Measurements from ENCODE around the gene CUX1. TPM values are rescaled to one million over a fixed set of nuclear protein-coding genes. Genes with fewer than 3 reads are reported as not detected.
A peak's percentile ranks its signal among the peaks of the same experiment; 100 is the strongest.

The CUX1 gene
- total RNA-seq, 1 donor from 2014 or later, result 40.5 TPM

DNA sequence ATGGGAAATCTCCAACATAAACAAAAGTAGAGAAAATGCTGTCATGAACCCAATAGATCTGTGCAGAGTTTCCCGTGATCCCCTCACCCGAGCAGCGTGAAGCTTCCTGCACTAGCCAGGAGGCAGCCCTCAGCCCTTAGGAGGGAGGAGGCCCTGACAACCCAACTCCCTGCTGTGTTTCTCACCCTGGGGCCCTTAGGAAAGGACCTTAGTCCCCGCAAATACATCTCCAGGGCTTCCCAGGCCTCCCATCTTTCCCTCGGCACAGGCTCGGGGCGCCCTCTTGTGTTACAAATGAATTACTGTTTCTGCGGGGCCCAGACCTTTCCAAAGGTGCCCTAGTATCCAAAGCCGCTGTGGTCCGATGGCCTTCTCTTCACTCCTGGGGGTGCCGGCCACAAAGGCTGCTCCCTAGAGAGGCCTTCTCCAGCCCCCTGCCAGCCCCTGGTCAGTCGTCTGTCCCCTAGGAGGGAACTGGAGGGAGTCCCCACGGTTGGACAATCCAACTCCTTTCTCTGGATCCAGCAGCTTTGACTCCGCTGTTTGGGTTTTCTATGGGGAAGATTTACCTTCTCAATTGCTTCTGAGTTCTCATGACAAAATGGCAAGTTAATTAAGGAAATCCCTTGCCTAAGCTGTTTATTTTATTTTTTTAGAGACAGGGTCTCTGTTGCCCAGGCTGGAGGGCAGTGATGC is 419.3 kb downstream of the CUX1 start:
- H3K4me3 ChIP-seq (ENCODE audit: low read depth, low read length), result no peak overlapping the region
- no peak for FAIRE-seq
- DNase-seq (ENCODE audit: low read depth), result peak; percentile 26
- TF ChIP-seq, protein P1, sequence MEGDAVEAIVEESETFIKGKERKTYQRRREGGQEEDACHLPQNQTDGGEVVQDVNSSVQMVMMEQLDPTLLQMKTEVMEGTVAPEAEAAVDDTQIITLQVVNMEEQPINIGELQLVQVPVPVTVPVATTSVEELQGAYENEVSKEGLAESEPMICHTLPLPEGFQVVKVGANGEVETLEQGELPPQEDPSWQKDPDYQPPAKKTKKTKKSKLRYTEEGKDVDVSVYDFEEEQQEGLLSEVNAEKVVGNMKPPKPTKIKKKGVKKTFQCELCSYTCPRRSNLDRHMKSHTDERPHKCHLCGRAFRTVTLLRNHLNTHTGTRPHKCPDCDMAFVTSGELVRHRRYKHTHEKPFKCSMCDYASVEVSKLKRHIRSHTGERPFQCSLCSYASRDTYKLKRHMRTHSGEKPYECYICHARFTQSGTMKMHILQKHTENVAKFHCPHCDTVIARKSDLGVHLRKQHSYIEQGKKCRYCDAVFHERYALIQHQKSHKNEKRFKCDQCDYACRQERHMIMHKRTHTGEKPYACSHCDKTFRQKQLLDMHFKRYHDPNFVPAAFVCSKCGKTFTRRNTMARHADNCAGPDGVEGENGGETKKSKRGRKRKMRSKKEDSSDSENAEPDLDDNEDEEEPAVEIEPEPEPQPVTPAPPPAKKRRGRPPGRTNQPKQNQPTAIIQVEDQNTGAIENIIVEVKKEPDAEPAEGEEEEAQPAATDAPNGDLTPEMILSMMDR (IDR thresholded peaks at IDR 0.05; ENCODE audit: insufficient read depth, low read length, severe bottlenecking), result peak; percentile 80
- peaks cover 6% of the 10 kb centered on the region for H3K36me3 ChIP-seq (ENCODE audit: control insufficient read depth, insufficient read depth, low read length)
- no peaks in the 10 kb centered on the region for H3K27me3 ChIP-seq (ENCODE audit: control insufficient read depth, insufficient read depth, low read length)

DNA sequence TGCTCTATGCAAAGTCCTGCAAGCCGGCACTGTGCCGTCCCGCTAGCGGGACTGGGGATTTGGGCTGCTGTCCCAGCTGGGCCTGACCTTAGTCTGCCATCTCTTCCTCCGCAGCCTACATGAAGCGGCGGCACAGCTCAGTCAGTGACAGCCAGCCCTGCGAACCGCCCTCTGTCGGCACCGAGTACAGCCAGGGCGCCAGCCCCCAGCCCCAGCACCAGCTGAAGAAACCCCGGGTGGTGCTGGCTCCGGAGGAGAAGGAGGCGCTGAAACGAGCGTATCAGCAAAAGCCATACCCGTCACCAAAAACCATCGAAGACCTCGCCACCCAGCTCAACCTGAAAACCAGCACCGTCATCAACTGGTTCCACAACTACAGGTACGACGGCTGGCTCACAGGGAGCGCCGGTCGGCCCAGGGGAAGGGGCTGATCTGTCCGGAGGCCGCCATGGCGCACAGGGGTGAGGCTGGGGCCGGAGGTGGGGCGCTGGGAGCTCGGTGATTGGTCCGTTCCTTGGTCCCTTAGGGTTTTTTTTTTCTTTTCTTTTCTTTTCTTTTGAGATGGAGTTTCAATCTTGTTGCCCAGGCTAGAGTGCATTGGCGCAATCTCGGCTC is 421.9 kb downstream of the CUX1 start:
- no peak for FAIRE-seq
- H3K27me3 ChIP-seq (ENCODE audit: control insufficient read depth, insufficient read depth, low read length), result no peaks in the 10 kb centered on the region

DNA sequence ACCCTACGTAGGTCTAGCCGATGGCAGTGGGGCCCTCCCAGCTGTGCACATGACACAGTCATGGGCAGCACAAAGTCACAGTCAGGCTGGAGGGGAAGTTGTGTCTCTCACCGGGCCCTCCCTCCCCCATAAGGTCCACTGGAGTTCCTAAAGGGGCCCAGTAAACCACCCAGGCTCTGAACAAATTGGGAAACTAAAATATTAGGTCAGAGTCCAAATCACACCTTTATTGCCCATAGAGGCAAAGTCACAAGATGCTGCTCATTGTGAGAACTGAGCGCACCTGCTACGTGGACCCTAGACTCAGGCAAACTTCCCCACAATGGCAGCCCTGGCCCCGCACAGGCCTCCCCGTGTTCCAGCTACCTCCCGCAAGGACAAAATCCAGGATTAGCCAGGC is 424.0 kb downstream of the CUX1 start:
- Histone ChIP-seq H3K27me3 (ENCODE audit: control insufficient read depth, insufficient read depth, low read length) (no peaks in the 10 kb centered on the region), H3K4me3 (ENCODE audit: low read depth, low read length) (no peak overlapping the region), H3K36me3 (ENCODE audit: control insufficient read depth, insufficient read depth, low read length) (peaks cover 6% of the 10 kb centered on the region)
- DNase-seq (ENCODE audit: low read depth), result no peak
- FAIRE-seq, result no peak
- TF ChIP-seq, protein P1 (IDR thresholded peaks at IDR 0.05; ENCODE audit: insufficient read depth, low read length, severe bottlenecking), result no peak

More for the DNA sequence above, 421.9 kb downstream of the CUX1 start:
- no peak for DNase-seq (ENCODE audit: low read depth)
- Histone ChIP-seq H3K4me3 (ENCODE audit: low read depth, low read length) (no peak overlapping the region), H3K36me3 (ENCODE audit: control insufficient read depth, insufficient read depth, low read length) (peaks cover 6% of the 10 kb centered on the region)
- TF ChIP-seq, protein P1 (IDR thresholded peaks at IDR 0.05; ENCODE audit: insufficient read depth, low read length, severe bottlenecking), result no peak

DNA sequence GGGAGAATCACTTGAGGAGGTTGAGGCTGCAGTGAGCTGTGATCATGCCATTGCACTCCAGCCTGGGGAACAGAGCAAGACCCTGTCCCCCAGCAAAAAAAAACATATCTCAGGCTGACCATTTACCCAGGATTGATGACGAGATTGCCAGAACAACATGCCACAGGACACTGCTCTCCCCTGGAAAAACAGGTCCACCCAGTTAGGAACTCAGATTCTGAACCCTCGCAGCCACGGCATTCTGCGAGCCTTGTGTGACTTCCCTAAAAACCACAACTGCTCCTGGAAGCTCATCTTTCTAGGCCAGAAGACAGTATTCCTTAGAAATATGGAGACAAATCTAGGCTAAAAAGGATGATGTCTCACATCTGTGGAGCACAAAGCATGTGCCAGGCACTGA is 427.2 kb downstream of the CUX1 start:
- no peaks in the 10 kb centered on the region for H3K27me3 ChIP-seq (ENCODE audit: control insufficient read depth, insufficient read depth, low read length)
- FAIRE-seq (no peak), DNase-seq (ENCODE audit: low read depth) (no peak)
- H3K36me3 ChIP-seq (ENCODE audit: control insufficient read depth, insufficient read depth, low read length), result peaks cover 8% of the 10 kb centered on the region
- TF ChIP-seq, protein P1 (IDR thresholded peaks at IDR 0.05; ENCODE audit: insufficient read depth, low read length, severe bottlenecking), result no peak
- H3K4me3 ChIP-seq (ENCODE audit: low read depth, low read length), result no peak overlapping the region

DNA sequence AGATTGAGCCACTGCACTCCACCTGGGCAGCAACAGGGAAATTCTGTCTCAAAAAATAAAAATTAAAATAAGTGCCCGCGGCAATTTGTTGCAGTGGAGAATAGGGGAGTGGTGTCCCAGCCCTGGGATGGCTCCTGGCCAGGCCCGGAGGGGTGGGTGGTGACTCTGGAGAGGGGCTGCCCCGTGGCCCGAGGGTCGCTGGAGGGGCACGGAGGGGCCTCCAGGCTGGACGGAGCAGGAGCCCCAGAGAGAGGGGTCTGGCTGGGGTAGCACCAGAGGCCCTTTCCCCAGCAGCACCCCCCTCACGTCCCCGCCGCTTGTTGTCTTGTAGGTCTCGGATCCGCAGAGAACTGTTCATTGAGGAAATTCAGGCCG is 430.6 kb downstream of the CUX1 start:
- no peak overlapping the region for H3K4me3 ChIP-seq (ENCODE audit: low read depth, low read length)
- H3K27me3 ChIP-seq (ENCODE audit: control insufficient read depth, insufficient read depth, low read length), result no peaks in the 10 kb centered on the region
- H3K36me3 ChIP-seq (ENCODE audit: control insufficient read depth, insufficient read depth, low read length), result peaks cover 3% of the 10 kb centered on the region
- FAIRE-seq, result no peak
- no peak for DNase-seq (ENCODE audit: low read depth)
- TF ChIP-seq, protein P1 (IDR thresholded peaks at IDR 0.05; ENCODE audit: insufficient read depth, low read length, severe bottlenecking), result no peak
